Esophagus squamous epithelium (tissue), 4 donors: ENCODE results near the gene PLXNA3.

Experiments
- POLR2A ChIP-seq, 4 donors: fragments of 450-650 bp; IDR thresholded peaks; one replicate each; pipeline ENCODE4 v1.6.1; 2017; ENCODE audit warnings: antibody characterized with exemption in 4 of 4, mild to moderate bottlenecking in 4 of 4, moderate library complexity in 3 of 4
- TF ChIP-seq, protein P1 (sequence below), 6 experiments: fragments of 450-650 bp in 4 of 6; fragments of 200-600 bp in 2 of 6; sonication (generic) in 2 of 6; IDR thresholded peaks; one replicate each; pipeline ENCODE4 v1.5.1; 2016 to 2019; ENCODE audit warnings: antibody characterized with exemption in 6 of 6, mild to moderate bottlenecking in 4 of 6, moderate library complexity in 4 of 6

DNA sequence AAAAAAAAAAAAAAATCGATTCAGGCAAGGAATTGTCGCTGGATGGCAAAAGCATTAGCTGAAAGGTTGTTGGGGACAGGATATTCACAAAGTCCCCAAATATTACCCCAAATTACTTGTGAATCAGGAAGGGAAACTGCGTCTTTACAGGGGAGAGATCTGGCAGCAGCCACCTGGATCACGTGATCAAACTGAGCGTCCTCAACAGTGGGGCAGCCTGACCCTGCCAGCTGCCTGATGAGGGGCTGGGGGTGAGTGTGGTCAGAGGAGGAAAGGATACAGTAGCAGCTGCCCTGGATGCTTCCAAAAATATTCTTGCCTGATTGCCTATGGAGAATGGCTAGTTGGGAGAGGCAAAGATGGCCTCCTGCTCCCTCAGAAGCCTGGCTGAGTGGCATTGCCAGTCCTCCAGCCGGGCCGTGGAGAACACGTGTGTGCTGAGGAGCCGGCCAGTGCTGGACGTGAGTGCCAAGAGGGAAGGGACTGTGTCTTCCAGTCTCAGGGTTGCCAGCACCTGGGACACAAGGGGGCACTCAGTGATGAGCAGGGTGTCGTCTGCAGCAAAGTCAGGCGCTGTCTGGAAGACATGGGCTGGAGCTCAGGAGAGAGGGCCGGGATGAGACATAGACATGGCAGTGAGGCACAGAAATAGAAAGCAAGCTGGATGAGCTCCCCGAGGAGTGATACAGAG, 24.0 kb downstream of the PLXNA3 start:
- TF ChIP-seq, protein P1, sequence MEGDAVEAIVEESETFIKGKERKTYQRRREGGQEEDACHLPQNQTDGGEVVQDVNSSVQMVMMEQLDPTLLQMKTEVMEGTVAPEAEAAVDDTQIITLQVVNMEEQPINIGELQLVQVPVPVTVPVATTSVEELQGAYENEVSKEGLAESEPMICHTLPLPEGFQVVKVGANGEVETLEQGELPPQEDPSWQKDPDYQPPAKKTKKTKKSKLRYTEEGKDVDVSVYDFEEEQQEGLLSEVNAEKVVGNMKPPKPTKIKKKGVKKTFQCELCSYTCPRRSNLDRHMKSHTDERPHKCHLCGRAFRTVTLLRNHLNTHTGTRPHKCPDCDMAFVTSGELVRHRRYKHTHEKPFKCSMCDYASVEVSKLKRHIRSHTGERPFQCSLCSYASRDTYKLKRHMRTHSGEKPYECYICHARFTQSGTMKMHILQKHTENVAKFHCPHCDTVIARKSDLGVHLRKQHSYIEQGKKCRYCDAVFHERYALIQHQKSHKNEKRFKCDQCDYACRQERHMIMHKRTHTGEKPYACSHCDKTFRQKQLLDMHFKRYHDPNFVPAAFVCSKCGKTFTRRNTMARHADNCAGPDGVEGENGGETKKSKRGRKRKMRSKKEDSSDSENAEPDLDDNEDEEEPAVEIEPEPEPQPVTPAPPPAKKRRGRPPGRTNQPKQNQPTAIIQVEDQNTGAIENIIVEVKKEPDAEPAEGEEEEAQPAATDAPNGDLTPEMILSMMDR (IDR thresholded peaks at IDR 0.05) = no peak
- TF ChIP-seq POLR2A (IDR thresholded peaks at IDR 0.05) = no peak
